NB4 (cell line): Measurements from ENCODE around the gene ARHGAP23.

Experiments
- CTCF ChIP-seq: IDR thresholded peaks from one replicate; pipeline ENCODE4 v1.5.1; 2012; ENCODE audit warnings: low read depth, low read length
- MYC ChIP-seq: IDR thresholded peaks from 2 replicates; pipeline ENCODE4 v1.6.1; 2011; ENCODE audit warnings: low read depth, low read length
- POLR2A ChIP-seq: IDR thresholded peaks from 2 replicates; pipeline ENCODE4 v1.6.1; 2011; ENCODE audit warnings: mild to moderate bottlenecking; ENCODE audit not compliant: insufficient read length; ENCODE audit errors: extremely low read depth

GRCh38 chr17:38536661-38537060, 108.4 kb downstream of the ARHGAP23 start:
- TF ChIP-seq CTCF (no peak), MYC (no peak), POLR2A (no peak)
